Endodermal cell (in vitro differentiated cells): ENCODE measurements around the gene ARHGEF12. TPM values are rescaled to one million over a fixed set of nuclear protein-coding genes. Genes with fewer than 3 reads are reported as not detected.

Source experiments
- DNase-seq: peaks from one replicate; pipeline ENCODE4 v3.0.0-alpha.2; 2017
- H3K27ac ChIP-seq: 2 replicates; pipeline ENCODE4 v1.5.1; 2013; ENCODE audit warnings: mild to moderate bottlenecking, low read depth, low read length, moderate library complexity
- H3K27me3 ChIP-seq: 2 replicates; pipeline ENCODE4 v1.6.1; 2013; ENCODE audit warnings: mild to moderate bottlenecking, low read length, moderate library complexity; ENCODE audit not compliant: insufficient read depth, control insufficient read depth, poor library complexity, severe bottlenecking
- H3K36me3 ChIP-seq: 2 replicates; pipeline ENCODE4 v1.7.0; 2013; ENCODE audit warnings: mild to moderate bottlenecking, low read length, moderate library complexity; ENCODE audit not compliant: control insufficient read depth, insufficient read depth
- H3K4me1 ChIP-seq: one replicate; pipeline ENCODE4 v1.7.0; 2013; ENCODE audit warnings: low read length; ENCODE audit not compliant: control insufficient read depth, insufficient read depth
- H3K4me3 ChIP-seq: 2 replicates; pipeline ENCODE4 v1.5.1; 2013; ENCODE audit warnings: mild to moderate bottlenecking, low read length, moderate library complexity
- H3K9ac ChIP-seq: 2 replicates; pipeline ENCODE4 v1.6.1; 2013; ENCODE audit warnings: mild to moderate bottlenecking, low read length, moderate library complexity; ENCODE audit not compliant: poor library complexity, severe bottlenecking; ENCODE audit errors: extremely low read depth
- H3K9me3 ChIP-seq: 2 replicates; pipeline ENCODE4 v1.6.1; 2013; ENCODE audit warnings: mild to moderate bottlenecking, low read length, moderate library complexity; ENCODE audit not compliant: control insufficient read depth
- H3K27ac Mint-ChIP-seq: 2 replicates; pipeline ENCODE4 v1.8.0; 2020; ENCODE audit warnings: mixed read lengths
- H3K27me3 Mint-ChIP-seq: 2 replicates; pipeline ENCODE4 v1.8.0; 2021; ENCODE audit warnings: mild to moderate bottlenecking, mixed read lengths; ENCODE audit not compliant: insufficient read depth
- H3K36me3 Mint-ChIP-seq: 2 replicates; pipeline ENCODE4 v1.8.0; 2020; ENCODE audit warnings: low read depth, mixed read lengths
- H3K4me1 Mint-ChIP-seq: 2 replicates; pipeline ENCODE4 v1.8.0; 2020; ENCODE audit warnings: mixed read lengths
- H3K4me3 Mint-ChIP-seq: 2 replicates; pipeline ENCODE4 v1.8.0; 2020; ENCODE audit warnings: mild to moderate bottlenecking, moderate library complexity, mixed read lengths
- H3K9me3 Mint-ChIP-seq: 2 replicates; pipeline ENCODE4 v1.8.0; 2020; ENCODE audit warnings: mild to moderate bottlenecking, mixed read lengths
- CTCF ChIP-seq: fragments of 200-600 bp; sonication (generic); conservative IDR thresholded peaks from 2 replicates; pipeline ENCODE4 v1.5.0; 2021; ENCODE audit warnings: antibody characterized with exemption, mild to moderate bottlenecking
- WGBS, 2 experiments: methylation state at CpG; one replicate each; pipeline versions ENCODE4 v1.1.5 to v1.1.7; 2013; ENCODE audit warnings: missing lambda C conversion rate in 2 of 2, mixed read lengths in 1 of 2; ENCODE audit not compliant: insufficient coverage in 1 of 2, insufficient read length in 1 of 2; 5-methylcytosine and 5-hydroxymethylcytosine counted together
- total RNA-seq, 2 donors: library from RNA; stranded (reverse); fragmentation: NEBNext Ultra II Directional in 1 of 2; extraction: Animal tissue kit (Norgen Biotek cat#: 25700) in 1 of 2; gene quantifications; 2 replicates in 1 of 2; 3 replicates in 1 of 2; pipeline ENCODE4 v1.2.1, GENCODE V29; 2021

ARHGEF12 gene
- total RNA-seq, 2 donors from 2014 or later: 35.3 to 38.7 TPM

DNA sequence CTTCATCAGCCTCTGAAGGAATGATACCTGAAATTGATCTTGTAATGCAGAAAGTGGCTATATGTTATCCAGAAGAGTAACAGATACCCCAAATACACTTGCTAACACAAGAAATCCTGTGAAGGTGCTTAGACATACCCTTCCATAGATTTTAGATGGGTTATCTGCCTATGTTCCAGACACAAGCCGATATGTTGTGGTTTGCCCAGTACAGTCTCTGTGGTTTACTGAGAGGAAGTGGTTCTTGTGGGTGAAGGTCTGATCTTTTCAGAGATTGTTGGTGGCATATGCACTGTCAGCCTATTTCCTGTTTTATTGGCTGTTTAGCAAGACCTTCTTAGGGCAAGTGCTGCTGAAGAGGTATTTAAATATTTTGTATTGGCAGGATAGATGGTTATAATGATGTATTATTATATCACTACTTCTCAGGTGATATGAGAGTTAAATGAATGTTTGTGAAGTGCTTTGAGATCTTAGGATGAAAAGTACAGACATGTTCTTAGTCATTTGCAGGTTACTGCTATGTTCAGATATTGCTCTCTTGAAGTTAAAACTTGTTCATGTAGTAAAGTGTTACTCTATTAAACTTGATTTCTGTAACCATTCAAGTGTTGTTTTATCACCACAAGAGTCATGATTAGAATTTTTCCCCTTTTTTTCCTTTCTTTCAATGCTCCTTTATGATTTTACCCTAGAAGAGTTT, 8.2 kb downstream of the ARHGEF12 start:
- no peaks in the 10 kb centered on the region for H3K36me3 ChIP-seq
- Mint-ChIP-seq H3K27me3 (no peaks in the 10 kb centered on the region), H3K36me3 (no peaks in the 10 kb centered on the region), H3K4me3 (no peak overlapping the region), H3K9me3 (no peaks in the 10 kb centered on the region), H3K4me1 (peaks cover 36% of the 10 kb centered on the region), H3K27ac (no peak overlapping the region)
- 95% methylated on average over 1 of the region's 1 CpG; no CpG with 5 or more reads in 1 of the 2 experiments for WGBS, 2 experiments
- no peak for TF ChIP-seq CTCF
- no peak overlapping the region for H3K4me3 ChIP-seq
- H3K9ac ChIP-seq: no peak overlapping the region
- no peak overlapping the region for H3K27ac ChIP-seq
- no peak for DNase-seq
- H3K27me3 ChIP-seq: no peaks in the 10 kb centered on the region
- no peaks in the 10 kb centered on the region for H3K9me3 ChIP-seq
- peaks cover 3% of the 10 kb centered on the region for H3K4me1 ChIP-seq

GRCh38 chr11:120346233-120346632, 10.0 kb downstream of the ARHGEF12 start:
- Histone ChIP-seq H3K27ac (no peak overlapping the region), H3K9ac (no peak overlapping the region), H3K9me3 (no peaks in the 10 kb centered on the region), H3K36me3 (no peaks in the 10 kb centered on the region), H3K27me3 (no peaks in the 10 kb centered on the region), H3K4me3 (no peak overlapping the region), H3K4me1 (no peaks in the 10 kb centered on the region)
- Mint-ChIP-seq H3K4me1 (peaks cover 28% of the 10 kb centered on the region), H3K36me3 (peaks cover 2% of the 10 kb centered on the region), H3K27me3 (no peaks in the 10 kb centered on the region), H3K9me3 (no peaks in the 10 kb centered on the region), H3K27ac (no peak overlapping the region), H3K4me3 (no peak overlapping the region)
- DNase-seq: no peak
- WGBS, 2 experiments: 84% methylated on average over 1 of the region's 1 CpG; no CpG with 5 or more reads in 1 of the 2 experiments
- TF ChIP-seq CTCF: no peak

- DNase-seq: no peak
- H3K4me1 ChIP-seq: no peaks in the 10 kb centered on the region
- H3K27me3 ChIP-seq: no peaks in the 10 kb centered on the region
- no peak for TF ChIP-seq CTCF
- no peak overlapping the region for H3K4me3 ChIP-seq
- no peaks in the 10 kb centered on the region for H3K9me3 Mint-ChIP-seq
- no peak overlapping the region for H3K4me3 Mint-ChIP-seq
- H3K4me1 Mint-ChIP-seq: peaks cover 26% of the 10 kb centered on the region
- no peaks in the 10 kb centered on the region for H3K9me3 ChIP-seq
- no peak overlapping the region for H3K9ac ChIP-seq
- no peak overlapping the region for H3K27ac Mint-ChIP-seq
- H3K27me3 Mint-ChIP-seq: no peaks in the 10 kb centered on the region
- H3K27ac ChIP-seq: no peak overlapping the region
- peaks cover 2% of the 10 kb centered on the region for H3K36me3 Mint-ChIP-seq
- no peaks in the 10 kb centered on the region for H3K36me3 ChIP-seq
Measured at GRCh38 chr11:120350637-120351036, 14.4 kb downstream of the ARHGEF12 start.
